Gastrocnemius medialis (tissue), 4 donors: ENCODE results near the gene LHFPL2.

ENCODE experiments used
- POLR2A ChIP-seq, 2 donors: fragments of 450-650 bp; IDR thresholded peaks; one replicate each; pipeline ENCODE4 v1.6.1; 2017; ENCODE audit warnings: antibody characterized with exemption in 2 of 2, mild to moderate bottlenecking in 2 of 2, moderate library complexity in 2 of 2
- TF ChIP-seq, protein P1 (sequence below), 5 experiments: fragments of 450-650 bp in 3 of 5; fragments of 200-600 bp in 2 of 5; sonication (generic) in 2 of 5; IDR thresholded peaks in 4 of 5; conservative IDR thresholded peaks in 1 of 5; 1 replicate in 4 of 5; 2 replicates in 1 of 5; pipeline ENCODE4 v1.5.1; 2016 to 2019; ENCODE audit warnings: antibody characterized with exemption in 5 of 5, mild to moderate bottlenecking in 3 of 5, moderate library complexity in 3 of 5

DNA sequence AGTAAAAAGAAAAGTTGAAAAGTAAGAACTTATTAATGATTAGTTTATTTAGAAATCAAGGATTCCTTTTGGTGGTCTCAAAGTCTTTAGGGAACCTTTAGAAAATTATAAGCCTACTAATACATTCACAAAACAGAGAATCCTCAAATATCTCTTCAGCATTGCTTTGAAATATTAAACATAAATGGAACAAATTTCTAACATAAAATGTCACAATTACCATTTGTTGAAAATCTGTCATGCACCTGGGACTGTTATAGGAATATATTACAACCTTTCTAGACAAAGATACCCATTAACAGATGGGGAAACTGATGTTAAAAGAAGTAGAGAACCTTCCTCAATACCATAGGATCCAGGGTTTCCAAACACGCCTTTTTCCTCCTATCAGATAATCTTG lies 83.2 kb downstream of the LHFPL2 start:
- TF ChIP-seq, protein P1, sequence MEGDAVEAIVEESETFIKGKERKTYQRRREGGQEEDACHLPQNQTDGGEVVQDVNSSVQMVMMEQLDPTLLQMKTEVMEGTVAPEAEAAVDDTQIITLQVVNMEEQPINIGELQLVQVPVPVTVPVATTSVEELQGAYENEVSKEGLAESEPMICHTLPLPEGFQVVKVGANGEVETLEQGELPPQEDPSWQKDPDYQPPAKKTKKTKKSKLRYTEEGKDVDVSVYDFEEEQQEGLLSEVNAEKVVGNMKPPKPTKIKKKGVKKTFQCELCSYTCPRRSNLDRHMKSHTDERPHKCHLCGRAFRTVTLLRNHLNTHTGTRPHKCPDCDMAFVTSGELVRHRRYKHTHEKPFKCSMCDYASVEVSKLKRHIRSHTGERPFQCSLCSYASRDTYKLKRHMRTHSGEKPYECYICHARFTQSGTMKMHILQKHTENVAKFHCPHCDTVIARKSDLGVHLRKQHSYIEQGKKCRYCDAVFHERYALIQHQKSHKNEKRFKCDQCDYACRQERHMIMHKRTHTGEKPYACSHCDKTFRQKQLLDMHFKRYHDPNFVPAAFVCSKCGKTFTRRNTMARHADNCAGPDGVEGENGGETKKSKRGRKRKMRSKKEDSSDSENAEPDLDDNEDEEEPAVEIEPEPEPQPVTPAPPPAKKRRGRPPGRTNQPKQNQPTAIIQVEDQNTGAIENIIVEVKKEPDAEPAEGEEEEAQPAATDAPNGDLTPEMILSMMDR (IDR thresholded peaks at IDR 0.05 in 4 of 5, conservative IDR thresholded peaks at IDR 0.05 in 1 of 5), result no peak
- TF ChIP-seq POLR2A (IDR thresholded peaks at IDR 0.05), result no peak
